Measurements from ENCODE around the gene RDH14.

RDH14 gene

DNA sequence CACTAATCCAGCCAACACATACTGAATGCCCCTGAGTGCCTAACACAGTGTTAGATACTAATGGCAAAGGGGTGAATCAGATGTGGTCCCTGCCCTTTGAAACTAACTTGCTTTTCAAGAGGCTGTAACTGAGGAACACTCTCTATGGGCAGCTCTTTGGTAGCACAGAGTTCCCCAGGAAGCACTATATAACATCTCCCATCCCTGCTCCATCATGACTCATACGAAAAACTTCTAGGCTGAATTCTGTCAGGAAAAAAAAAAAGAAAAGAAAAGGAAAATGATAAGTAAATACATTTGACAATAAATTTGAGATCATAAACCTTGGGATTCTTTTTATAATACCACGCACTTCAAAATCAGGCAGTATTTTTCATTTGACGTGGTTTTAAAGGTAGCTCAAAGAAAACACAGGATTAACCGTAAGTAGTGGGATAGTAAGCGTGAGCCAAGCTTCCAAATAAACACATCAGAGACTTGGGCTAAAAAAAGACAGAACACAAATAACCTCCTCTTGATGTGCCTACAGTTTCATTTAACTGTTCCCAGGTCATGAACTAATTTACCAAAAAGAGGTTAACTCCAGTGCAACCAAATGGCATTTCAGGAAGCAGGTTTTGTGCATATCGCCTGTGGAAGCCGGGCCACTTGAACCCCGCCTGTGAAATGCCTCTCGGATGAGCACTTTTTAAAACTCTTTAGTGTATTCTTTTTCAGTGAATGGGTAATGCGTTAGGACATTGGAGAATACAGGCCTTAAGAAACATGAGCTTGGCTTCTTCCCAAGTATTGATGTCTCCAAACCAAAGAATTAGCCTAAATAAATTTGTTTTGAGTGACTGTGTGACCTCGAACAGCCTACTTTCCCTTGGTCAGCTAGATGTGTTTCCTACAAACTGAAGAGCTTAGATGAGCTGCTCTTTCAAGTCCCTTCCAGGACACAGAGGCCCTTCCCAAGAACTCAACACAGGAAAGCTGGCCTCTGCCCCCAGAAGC lies 42.0 kb downstream of the RDH14 start:
- DNase-seq (ENCODE audit: low read depth in 1 of 2, low spot score in 1 of 2) = no peak
- H3K4me3 ChIP-seq (replicated peaks; ENCODE audit: insufficient read depth, low read length) = no peak overlapping the region
- no peak for TF ChIP-seq GABPA (IDR thresholded peaks at IDR 0.05; ENCODE audit: low read depth)
- no peaks in the 10 kb centered on the region for H3K27me3 ChIP-seq (ENCODE audit: insufficient read depth, poor library complexity, severe bottlenecking)
- no peak overlapping the region for H3K27ac ChIP-seq (replicated peaks)

- DNase-seq (ENCODE audit: low read depth in 1 of 2, low spot score in 1 of 2) = no peak
- no peak overlapping the region for H3K27ac ChIP-seq (replicated peaks)
- TF ChIP-seq CTCF (IDR thresholded peaks at IDR 0.05; ENCODE audit: insufficient read depth, low read length) (no peak), SPI1 (IDR thresholded peaks at IDR 0.05; ENCODE audit: borderline replicate concordance, low read depth) (no peak), POLR2AphosphoS5 (IDR thresholded peaks at IDR 0.05; ENCODE audit: low read depth) (no peak), REST (IDR thresholded peaks at IDR 0.05; ENCODE audit: insufficient replicate concordance, low read depth) (no peak), GABPA (IDR thresholded peaks at IDR 0.05; ENCODE audit: low read depth) (no peak)
Observed at GRCh38 chr2:18517386-18517785, 43.1 kb downstream of the RDH14 start.

GRCh38 chr2:18516112-18516511 lies 44.3 kb downstream of the RDH14 start:
- Histone ChIP-seq H3K27ac (replicated peaks) (no peak overlapping the region), H3K27me3 (ENCODE audit: insufficient read depth, poor library complexity, severe bottlenecking) (no peaks in the 10 kb centered on the region), H3K4me3 (replicated peaks; ENCODE audit: insufficient read depth, low read length) (no peak overlapping the region)
- no peak for TF ChIP-seq CTCF (IDR thresholded peaks at IDR 0.05; ENCODE audit: insufficient read depth, low read length)
- no peak for TF ChIP-seq POLR2AphosphoS5 (IDR thresholded peaks at IDR 0.05; ENCODE audit: low read depth)
- TF ChIP-seq REST (IDR thresholded peaks at IDR 0.05; ENCODE audit: insufficient replicate concordance, low read depth) = no peak
- no peak for TF ChIP-seq GABPA (IDR thresholded peaks at IDR 0.05; ENCODE audit: low read depth)
- no peak for TF ChIP-seq SPI1 (IDR thresholded peaks at IDR 0.05; ENCODE audit: borderline replicate concordance, low read depth)
- no peak for DNase-seq (ENCODE audit: low read depth in 1 of 2, low spot score in 1 of 2)

More at GRCh38 chr2:18517386-18517785, 43.1 kb downstream of the RDH14 start:
- H3K4me3 ChIP-seq (replicated peaks; ENCODE audit: insufficient read depth, low read length) = no peak overlapping the region
- no peaks in the 10 kb centered on the region for H3K27me3 ChIP-seq (ENCODE audit: insufficient read depth, poor library complexity, severe bottlenecking)

GRCh38 chr2:18514526-18515461 lies 45.7 kb downstream of the RDH14 start:
- no peak for TF ChIP-seq SPI1 (IDR thresholded peaks at IDR 0.05; ENCODE audit: borderline replicate concordance, low read depth)
- no peak for TF ChIP-seq GABPA (IDR thresholded peaks at IDR 0.05; ENCODE audit: low read depth)
- TF ChIP-seq REST (IDR thresholded peaks at IDR 0.05; ENCODE audit: insufficient replicate concordance, low read depth) = no peak
- TF ChIP-seq CTCF (IDR thresholded peaks at IDR 0.05; ENCODE audit: insufficient read depth, low read length) = no peak
- TF ChIP-seq POLR2AphosphoS5 (IDR thresholded peaks at IDR 0.05; ENCODE audit: low read depth) = no peak
- DNase-seq (ENCODE audit: low read depth in 1 of 2, low spot score in 1 of 2) = no peak
- no peak overlapping the region for H3K4me3 ChIP-seq (replicated peaks; ENCODE audit: insufficient read depth, low read length)
- no peaks in the 10 kb centered on the region for H3K27me3 ChIP-seq (ENCODE audit: insufficient read depth, poor library complexity, severe bottlenecking)
- no peak overlapping the region for H3K27ac ChIP-seq (replicated peaks)
